Osteoblast (primary cell): ENCODE data around the gene CNTNAP5. TPM values are rescaled to one million over a fixed set of nuclear protein-coding genes. Genes with fewer than 3 reads are reported as not detected.

Experiments
- DNase-seq: peaks from one replicate; pipeline ENCODE4 v3.0.0; 2011; ENCODE audit warnings: low spot score, mixed read lengths; ENCODE audit not compliant: insufficient read length; ENCODE audit errors: missing footprints
- H2AFZ ChIP-seq: 2 replicates; pipeline ENCODE4 v1.6.0; 2011; ENCODE audit warnings: mild to moderate bottlenecking, low read length
- H3K27ac ChIP-seq: 2 replicates; pipeline ENCODE4 v1.5.1; 2011; ENCODE audit warnings: mild to moderate bottlenecking, low read depth, low read length, moderate library complexity
- H3K27me3 ChIP-seq: 2 replicates; pipeline ENCODE4 v1.6.0; 2012; ENCODE audit warnings: mild to moderate bottlenecking, control low read depth, inconsistent platforms, low read length, moderate library complexity; ENCODE audit not compliant: insufficient read depth
- H3K36me3 ChIP-seq: 2 replicates; pipeline ENCODE4 v1.5.1; 2011; ENCODE audit warnings: mild to moderate bottlenecking, low read length, control low read depth, moderate library complexity; ENCODE audit not compliant: insufficient read depth
- H3K4me1 ChIP-seq: 2 replicates; pipeline ENCODE4 v1.5.1; 2011; ENCODE audit warnings: mild to moderate bottlenecking, low read length, control low read depth, moderate library complexity; ENCODE audit not compliant: insufficient read depth
- H3K4me2 ChIP-seq: 2 replicates; pipeline ENCODE4 v1.6.0; 2011; ENCODE audit warnings: mild to moderate bottlenecking, low read length; ENCODE audit not compliant: insufficient read depth
- H3K4me3 ChIP-seq: fragments of 200-600 bp; sonication (generic); 3 replicates; pipeline ENCODE4 v1.5.1; 2012; ENCODE audit warnings: mild to moderate bottlenecking, low read length, inconsistent platforms; ENCODE audit not compliant: insufficient read depth
- H3K79me2 ChIP-seq: 2 replicates; pipeline ENCODE4 v1.6.0; 2012; ENCODE audit warnings: mild to moderate bottlenecking, low read length, control low read depth, inconsistent platforms; ENCODE audit not compliant: insufficient read depth
- H3K9me3 ChIP-seq: 2 replicates; pipeline ENCODE4 v1.5.1; 2011; ENCODE audit warnings: low read depth, low read length, control low read depth
- H4K20me1 ChIP-seq: 2 replicates; pipeline ENCODE4 v1.6.0; 2012; ENCODE audit warnings: mild to moderate bottlenecking, low read length, control low read depth; ENCODE audit not compliant: insufficient read depth
- total RNA-seq: library from RNA; depleted of rRNA; stranded (reverse); fragments of >200 nt; gene quantifications from 2 replicates; pipeline ENCODE4 v1.2.3, GENCODE V29; 2012
- TF ChIP-seq, protein P1 (sequence below): IDR thresholded peaks from 2 replicates; pipeline ENCODE4 v1.5.1; 2011; ENCODE audit warnings: mild to moderate bottlenecking, low read depth, low read length, moderate library complexity; ENCODE audit errors: extremely low read depth

The CNTNAP5 gene
- total RNA-seq, 1 donor = not detected

DNA sequence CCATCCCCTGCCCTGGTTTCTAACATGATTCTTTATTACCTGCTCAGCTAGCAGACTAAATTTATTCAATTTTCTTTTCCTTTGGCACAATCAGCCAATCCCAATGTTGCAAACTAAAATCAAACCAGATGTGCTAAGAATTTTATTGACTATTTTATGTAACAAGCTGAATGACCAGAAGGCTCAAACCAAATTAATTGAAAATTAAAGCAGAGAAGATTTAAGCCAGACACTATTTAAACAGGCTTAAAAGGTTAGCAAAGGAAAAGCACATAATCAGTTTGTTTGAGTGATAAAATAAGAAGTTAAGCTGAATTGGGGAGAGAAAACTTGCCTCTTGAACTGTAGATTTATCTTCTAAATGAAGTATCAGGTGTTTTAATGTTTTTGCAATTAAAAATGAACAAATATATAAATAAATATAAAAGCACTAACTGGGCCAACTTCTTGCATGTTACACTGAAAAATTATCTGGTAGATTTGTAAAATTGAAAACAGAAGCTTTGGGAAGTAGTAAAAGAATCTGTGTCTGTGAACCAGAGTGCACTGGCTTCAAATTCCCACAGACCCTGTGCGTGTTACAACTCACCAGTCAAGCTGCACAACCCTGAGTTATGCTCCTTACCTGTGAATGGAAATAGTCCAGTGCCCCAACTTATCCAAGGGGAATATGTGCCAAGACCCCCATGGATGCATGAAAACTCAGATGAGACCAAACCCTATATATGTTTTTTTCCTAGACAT, 283.4 kb downstream of the CNTNAP5 start:
- no peaks in the 10 kb centered on the region for H3K79me2 ChIP-seq
- no peaks in the 10 kb centered on the region for H3K27me3 ChIP-seq
- DNase-seq = peak; percentile 39
- no peaks in the 10 kb centered on the region for H3K9me3 ChIP-seq
- no peak overlapping the region for H3K4me3 ChIP-seq
- H3K4me2 ChIP-seq = no peak overlapping the region
- H3K36me3 ChIP-seq = no peaks in the 10 kb centered on the region
- H3K4me1 ChIP-seq = no peaks in the 10 kb centered on the region
- TF ChIP-seq, protein P1, sequence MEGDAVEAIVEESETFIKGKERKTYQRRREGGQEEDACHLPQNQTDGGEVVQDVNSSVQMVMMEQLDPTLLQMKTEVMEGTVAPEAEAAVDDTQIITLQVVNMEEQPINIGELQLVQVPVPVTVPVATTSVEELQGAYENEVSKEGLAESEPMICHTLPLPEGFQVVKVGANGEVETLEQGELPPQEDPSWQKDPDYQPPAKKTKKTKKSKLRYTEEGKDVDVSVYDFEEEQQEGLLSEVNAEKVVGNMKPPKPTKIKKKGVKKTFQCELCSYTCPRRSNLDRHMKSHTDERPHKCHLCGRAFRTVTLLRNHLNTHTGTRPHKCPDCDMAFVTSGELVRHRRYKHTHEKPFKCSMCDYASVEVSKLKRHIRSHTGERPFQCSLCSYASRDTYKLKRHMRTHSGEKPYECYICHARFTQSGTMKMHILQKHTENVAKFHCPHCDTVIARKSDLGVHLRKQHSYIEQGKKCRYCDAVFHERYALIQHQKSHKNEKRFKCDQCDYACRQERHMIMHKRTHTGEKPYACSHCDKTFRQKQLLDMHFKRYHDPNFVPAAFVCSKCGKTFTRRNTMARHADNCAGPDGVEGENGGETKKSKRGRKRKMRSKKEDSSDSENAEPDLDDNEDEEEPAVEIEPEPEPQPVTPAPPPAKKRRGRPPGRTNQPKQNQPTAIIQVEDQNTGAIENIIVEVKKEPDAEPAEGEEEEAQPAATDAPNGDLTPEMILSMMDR = no peak
- no peaks in the 10 kb centered on the region for H4K20me1 ChIP-seq
- H3K27ac ChIP-seq = no peak overlapping the region
- H2AFZ ChIP-seq = no peak overlapping the region

DNA sequence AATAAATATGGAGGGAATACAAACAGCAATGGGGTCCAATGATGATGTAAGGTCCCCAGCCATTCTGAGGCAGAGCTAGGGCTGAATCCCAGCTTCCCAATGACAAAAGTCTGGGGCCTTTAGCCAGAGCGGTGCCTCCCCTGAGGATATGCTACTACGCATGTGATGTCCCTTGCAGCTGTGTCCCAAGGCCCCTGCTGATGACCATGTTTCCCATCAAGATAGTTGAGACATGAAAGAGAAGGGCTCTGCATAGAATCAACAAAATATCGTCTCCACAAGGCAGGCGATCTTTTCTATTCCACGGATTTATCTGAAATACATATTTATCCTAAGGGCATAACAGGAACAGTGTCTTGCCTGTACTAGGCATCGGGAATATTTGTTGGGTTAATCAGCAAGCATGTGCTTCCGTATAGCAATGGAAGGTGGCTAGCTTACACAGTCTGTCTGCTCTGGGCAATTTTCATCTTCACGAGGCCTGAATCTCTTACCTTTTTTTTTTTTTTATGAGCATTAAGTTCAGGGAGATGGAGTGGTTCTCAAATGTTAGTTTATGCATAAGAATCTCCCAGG, 284.6 kb downstream of the CNTNAP5 start:
- Histone ChIP-seq H3K4me1 (no peaks in the 10 kb centered on the region), H3K27ac (no peak overlapping the region), H3K27me3 (no peaks in the 10 kb centered on the region), H3K4me3 (no peak overlapping the region), H3K36me3 (no peaks in the 10 kb centered on the region), H3K4me2 (no peak overlapping the region), H3K9me3 (no peaks in the 10 kb centered on the region), H3K79me2 (no peaks in the 10 kb centered on the region), H2AFZ (no peak overlapping the region), H4K20me1 (no peaks in the 10 kb centered on the region)
- no peak for DNase-seq
- TF ChIP-seq, protein P1 = no peak

DNA sequence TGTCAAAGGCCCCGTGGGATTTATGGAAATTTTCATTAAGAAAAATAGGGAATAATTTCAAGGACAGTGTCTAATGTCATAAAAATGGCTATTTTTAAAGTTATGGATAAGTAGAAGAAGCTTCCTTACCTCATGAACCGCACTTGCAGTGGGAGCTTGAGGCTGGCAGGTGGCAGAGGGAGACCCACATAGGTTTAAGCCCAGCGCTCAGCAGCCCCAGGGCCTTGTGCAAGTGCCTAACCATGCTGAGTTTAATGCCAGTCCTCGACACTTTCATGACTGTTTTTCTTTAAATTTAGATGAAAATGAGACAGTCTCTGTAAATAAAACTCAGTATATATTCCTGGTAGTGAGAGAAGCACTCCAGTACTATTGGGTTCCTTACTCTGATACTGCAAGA, 285.6 kb downstream of the CNTNAP5 start:
- no peaks in the 10 kb centered on the region for H3K79me2 ChIP-seq
- H3K9me3 ChIP-seq = no peaks in the 10 kb centered on the region
- no peaks in the 10 kb centered on the region for H3K36me3 ChIP-seq
- H3K4me3 ChIP-seq = no peak overlapping the region
- H3K27me3 ChIP-seq = no peaks in the 10 kb centered on the region
- no peaks in the 10 kb centered on the region for H3K4me1 ChIP-seq
- TF ChIP-seq, protein P1 = no peak
- DNase-seq = no peak
- no peak overlapping the region for H2AFZ ChIP-seq
- no peaks in the 10 kb centered on the region for H4K20me1 ChIP-seq
- no peak overlapping the region for H3K27ac ChIP-seq
- H3K4me2 ChIP-seq = no peak overlapping the region

DNA sequence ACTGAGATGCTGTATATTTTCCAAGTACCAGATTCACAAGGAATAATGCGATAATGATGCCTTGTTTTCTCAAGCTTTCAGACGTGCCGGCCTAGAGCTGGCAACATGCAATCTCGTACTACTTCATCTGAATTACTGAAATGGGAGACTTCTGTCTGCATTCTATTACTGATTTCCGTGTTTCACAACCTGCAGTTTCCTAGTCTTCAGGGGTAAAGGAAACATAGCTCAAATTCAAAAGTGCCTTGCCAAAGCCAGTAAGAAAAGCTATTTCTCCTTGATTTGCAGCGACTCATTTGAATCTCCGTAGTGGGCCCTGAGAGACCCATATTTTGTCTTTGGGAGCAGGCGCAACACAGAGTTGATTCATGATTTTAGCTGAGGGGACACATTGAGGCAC, 289.0 kb downstream of the CNTNAP5 start:
- Histone ChIP-seq H4K20me1 (no peaks in the 10 kb centered on the region), H3K4me2 (no peak overlapping the region), H3K9me3 (no peaks in the 10 kb centered on the region), H3K27me3 (no peaks in the 10 kb centered on the region), H3K79me2 (no peaks in the 10 kb centered on the region), H3K4me1 (no peaks in the 10 kb centered on the region), H2AFZ (no peak overlapping the region), H3K27ac (no peak overlapping the region), H3K4me3 (no peak overlapping the region), H3K36me3 (no peaks in the 10 kb centered on the region)
- no peak for DNase-seq
- TF ChIP-seq, protein P1 = no peak
